Spleen (tissue), 11 donors: ENCODE results near the gene DPP9. TPM values are rescaled to one million over a fixed set of nuclear protein-coding genes. Genes with fewer than 3 reads are reported as not detected.

Experiments
- DNase-seq: peaks from one replicate; pipeline ENCODE4 v3.0.0-alpha.2; 2020
- H3K27ac ChIP-seq, 8 donors: fragments of 200-600 bp; sonication (generic) in 7 of 8; 1 replicate in 4 of 8; 2 replicates in 4 of 8; pipeline versions ENCODE4 v1.5.0 to v1.8.0; 2016 to 2021; ENCODE audit warnings: inconsistent platforms in 4 of 8, mild to moderate bottlenecking in 4 of 8, moderate library complexity in 1 of 8
- H3K27me3 ChIP-seq, 7 donors: fragments of 200-600 bp; sonication (generic) in 6 of 7; replicated peaks in 1 of 7; 1 replicate in 4 of 7; 2 replicates in 3 of 7; pipeline versions ENCODE4 v1.5.0 to v1.8.0; 2016 to 2021; ENCODE audit warnings: inconsistent platforms in 3 of 7, mild to moderate bottlenecking in 1 of 7
- H3K36me3 ChIP-seq, 6 donors: fragments of 200-600 bp; sonication (generic) in 5 of 6; 1 replicate in 4 of 6; 2 replicates in 2 of 6; pipeline versions ENCODE4 v1.5.0 to v1.8.0; 2016 to 2021; ENCODE audit warnings: inconsistent platforms in 2 of 6
- H3K4me1 ChIP-seq, 6 donors: fragments of 200-600 bp; sonication (generic) in 5 of 6; 1 replicate in 3 of 6; 2 replicates in 3 of 6; pipeline versions ENCODE4 v1.5.0 to v1.8.0; 2016 to 2021; ENCODE audit warnings: inconsistent platforms in 3 of 6
- H3K4me3 ChIP-seq, 8 donors: fragments of 200-600 bp; sonication (generic) in 7 of 8; 1 replicate in 4 of 8; 2 replicates in 4 of 8; pipeline versions ENCODE4 v1.5.0 to v1.8.0; 2016 to 2021; ENCODE audit warnings: inconsistent platforms in 4 of 8, mild to moderate bottlenecking in 4 of 8, moderate library complexity in 2 of 8
- H3K9me3 ChIP-seq, 8 donors: fragments of 200-600 bp; sonication (generic) in 7 of 8; 1 replicate in 4 of 8; 2 replicates in 4 of 8; pipeline versions ENCODE4 v1.5.0 to v1.8.0; 2016 to 2021; ENCODE audit warnings: inconsistent platforms in 4 of 8
- CTCF ChIP-seq, 11 experiments: fragments of 200-600 bp in 7 of 11; fragments of 450-650 bp in 4 of 11; sonication (generic) in 4 of 11; IDR thresholded peaks in 8 of 11; conservative IDR thresholded peaks in 3 of 11; 1 replicate in 7 of 11; 2 replicates in 4 of 11; pipeline versions ENCODE4 v1.4.0 to v1.8.0; 2016 to 2021; ENCODE audit warnings: antibody characterized with exemption in 11 of 11, inconsistent platforms in 4 of 11, mild to moderate bottlenecking in 1 of 11
- POLR2A ChIP-seq, 3 donors: fragments of 450-650 bp; IDR thresholded peaks; one replicate each; pipeline ENCODE4 v1.5.1; 2017; ENCODE audit warnings: antibody characterized with exemption in 3 of 3, mild to moderate bottlenecking in 1 of 3
- POLR2AphosphoS5 ChIP-seq, 3 donors: sonication (generic); formaldehyde crosslinking; IDR thresholded peaks; one replicate each; pipeline ENCODE4 v1.5.1; 2017; ENCODE audit warnings: antibody characterized with exemption in 3 of 3
- WGBS, 5 donors: extraction: QIAGEN DNeasy Blood & Tissue Kit in 3 of 5; methylation state at CpG; one replicate each; pipeline versions ENCODE4 v1.1.5 to v1.1.7; 2013 to 2018; 5-methylcytosine and 5-hydroxymethylcytosine counted together
- intact Hi-C: fragments of 100-400 bp; cut with DNase I; formaldehyde crosslinking; loops from one replicate; pipeline ENCODE4 v1.15.0; 2023; ENCODE audit warnings: low total_unique reads
- polyA plus RNA-seq, 3 donors: library from polyadenylated mRNA; stranded (reverse); fragments of 200-250 nt; gene quantifications; one replicate each; pipeline ENCODE4 v1.2.1, GENCODE V29; 2013
- total RNA-seq, 7 donors: library from RNA; depleted of rRNA in 3 of 7; stranded (reverse); fragments of >200 nt in 3 of 7; fragmentation: NEBNext Ultra II Directional in 4 of 7; extraction: Animal tissue kit (Norgen Biotek cat#: 25700) in 4 of 7; gene quantifications; one replicate each; pipeline versions ENCODE4 v1.1.0 to v1.2.1, GENCODE V29; 2016 to 2021
- donor health status: healthy with polysubstance abuse.
- donor health status: DM: no; HTN: no; CAD: no; lungs with moderate emphysema.
- donor health status: DM: no; HTN: no; CAD: no.
- donor health status: Bipolar disorder and iron deficiency.
- donor health status: healthy.
- donor health status: DM: no; HTN: no; CAD: no.
- donor health status: DM: yes; HTN: yes; CAD: no.

Gene DPP9
- total and polyA plus RNA-seq, 10 donors: 22.8 to 89.9 (median 64.9) TPM

GRCh38 chr19:4694211-4694987 is 29.2 kb downstream of the DPP9 start:
- H3K36me3 ChIP-seq: peaks cover 2 to 100% (median 92%) of the 10 kb centered on the region in 6 donors
- H3K27ac ChIP-seq: peak overlapping the region in 2 of 8 donors; percentile 32 to 43
- DNase-seq: no peak
- 93 to 98% (median 95%) methylated on average over 20 to 22 of the region's 22 CpGs for WGBS, 5 donors
- no peak for TF ChIP-seq POLR2A (IDR thresholded peaks at IDR 0.05)
- peak in 1 of 3 donors; percentile 4 for TF ChIP-seq POLR2AphosphoS5 (IDR thresholded peaks at IDR 0.05)
- intact Hi-C loops: no loop called here
- peaks cover 0 to 11% (median 2%) of the 10 kb centered on the region in 6 donors for H3K4me1 ChIP-seq
- no peak overlapping the region for H3K4me3 ChIP-seq
- no peaks in the 10 kb centered on the region for H3K27me3 ChIP-seq
- no peaks in the 10 kb centered on the region for H3K9me3 ChIP-seq

- DNase-seq: no peak
- no peaks in the 10 kb centered on the region for H3K27me3 ChIP-seq
- 88 to 95% (median 93%) methylated on average over 15 of the region's 15 CpGs for WGBS, 5 donors
- peaks cover 0 to 11% (median 2%) of the 10 kb centered on the region in 6 donors for H3K4me1 ChIP-seq
- H3K36me3 ChIP-seq: peaks cover 2 to 100% (median 94%) of the 10 kb centered on the region in 6 donors
- no peak overlapping the region for H3K4me3 ChIP-seq
- H3K9me3 ChIP-seq: no peaks in the 10 kb centered on the region
- TF ChIP-seq CTCF (IDR thresholded peaks at IDR 0.05 in 8 of 11, conservative IDR thresholded peaks at IDR 0.05 in 3 of 11) (no peak), POLR2AphosphoS5 (IDR thresholded peaks at IDR 0.05) (no peak), POLR2A (IDR thresholded peaks at IDR 0.05) (no peak)
- peak overlapping the region in 3 of 8 donors; percentile 18 to 43 (median 32) for H3K27ac ChIP-seq
- intact Hi-C loops: no loop called here
These were observed 30.0 kb downstream of the DPP9 start for GRCh38 chr19:4693471-4694121.

- 74 to 91% (median 89%) methylated on average over 4 to 7 of the region's 7 CpGs for WGBS, 5 donors
- intact Hi-C loops: no loop called here
- no peak overlapping the region for H3K4me3 ChIP-seq
- no peaks in the 10 kb centered on the region for H3K27me3 ChIP-seq
- H3K36me3 ChIP-seq: peaks cover 5 to 100% (median 94%) of the 10 kb centered on the region in 6 donors
- H3K27ac ChIP-seq: peak overlapping the region in 1 of 8 donors; percentile 43
- TF ChIP-seq POLR2AphosphoS5 (IDR thresholded peaks at IDR 0.05) (no peak), POLR2A (IDR thresholded peaks at IDR 0.05) (no peak), CTCF (IDR thresholded peaks at IDR 0.05 in 8 of 11, conservative IDR thresholded peaks at IDR 0.05 in 3 of 11) (no peak)
- peaks cover 0 to 11% (median 2%) of the 10 kb centered on the region in 6 donors for H3K4me1 ChIP-seq
- no peaks in the 10 kb centered on the region for H3K9me3 ChIP-seq
- DNase-seq: no peak
These were observed 30.6 kb downstream of the DPP9 start for GRCh38 chr19:4693078-4693350.

GRCh38 chr19:4692251-4693077 is 31.2 kb downstream of the DPP9 start:
- Histone ChIP-seq H3K36me3 (peaks cover 5 to 100% (median 94%) of the 10 kb centered on the region in 6 donors), H3K4me1 (peaks cover 0 to 11% (median 2%) of the 10 kb centered on the region in 6 donors), H3K9me3 (no peaks in the 10 kb centered on the region), H3K27me3 (no peaks in the 10 kb centered on the region), H3K27ac (peak overlapping the region in 1 of 8 donors; percentile 57), H3K4me3 (no peak overlapping the region)
- intact Hi-C loops: no loop called here
- TF ChIP-seq POLR2AphosphoS5 (IDR thresholded peaks at IDR 0.05): no peak
- no peak for TF ChIP-seq POLR2A (IDR thresholded peaks at IDR 0.05)
- no peak for TF ChIP-seq CTCF (IDR thresholded peaks at IDR 0.05 in 8 of 11, conservative IDR thresholded peaks at IDR 0.05 in 3 of 11)
- no peak for DNase-seq
- 88 to 93% (median 91%) methylated on average over 12 to 27 of the region's 27 CpGs for WGBS, 5 donors
